ENCODE results near the gene NXPE1.

The NXPE1 gene

DNA sequence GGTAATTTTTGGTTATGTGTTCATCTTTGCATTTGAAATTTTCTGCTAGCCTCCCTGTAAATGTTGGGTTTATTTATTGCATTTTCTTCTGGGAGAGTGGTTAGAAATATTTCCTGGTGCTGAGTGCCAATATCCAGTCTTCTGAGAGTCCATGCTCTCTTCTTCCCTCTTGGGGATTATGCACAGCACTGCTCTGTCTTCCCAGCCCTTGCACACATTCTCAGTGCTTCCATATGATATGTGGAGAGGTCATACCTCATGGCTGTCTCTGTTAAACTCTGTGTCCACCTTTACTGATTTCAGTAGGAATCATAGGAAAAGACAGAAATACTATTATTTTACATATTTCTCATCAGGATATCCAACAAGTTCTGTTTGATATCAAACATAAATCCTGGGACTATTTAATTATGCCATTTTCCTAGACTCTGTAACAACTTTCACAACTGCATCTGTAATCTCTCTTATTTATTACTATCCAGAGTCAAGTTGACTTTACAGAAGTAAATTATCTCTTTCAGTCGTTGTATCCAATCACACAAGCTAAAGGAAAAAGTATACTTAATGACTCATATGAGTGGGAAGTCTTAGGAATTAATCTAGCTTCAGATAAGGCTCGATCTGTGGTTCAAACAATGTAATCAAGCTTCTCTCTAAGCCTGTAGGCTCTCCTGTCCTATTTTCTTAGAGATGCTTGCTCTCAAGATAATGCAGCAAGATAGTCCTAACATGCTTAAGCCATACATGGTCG, 2.7 kb upstream of the NXPE1 start:
- DNase-seq (ENCODE audit: low read depth), result no peak
- TF ChIP-seq, protein P1, sequence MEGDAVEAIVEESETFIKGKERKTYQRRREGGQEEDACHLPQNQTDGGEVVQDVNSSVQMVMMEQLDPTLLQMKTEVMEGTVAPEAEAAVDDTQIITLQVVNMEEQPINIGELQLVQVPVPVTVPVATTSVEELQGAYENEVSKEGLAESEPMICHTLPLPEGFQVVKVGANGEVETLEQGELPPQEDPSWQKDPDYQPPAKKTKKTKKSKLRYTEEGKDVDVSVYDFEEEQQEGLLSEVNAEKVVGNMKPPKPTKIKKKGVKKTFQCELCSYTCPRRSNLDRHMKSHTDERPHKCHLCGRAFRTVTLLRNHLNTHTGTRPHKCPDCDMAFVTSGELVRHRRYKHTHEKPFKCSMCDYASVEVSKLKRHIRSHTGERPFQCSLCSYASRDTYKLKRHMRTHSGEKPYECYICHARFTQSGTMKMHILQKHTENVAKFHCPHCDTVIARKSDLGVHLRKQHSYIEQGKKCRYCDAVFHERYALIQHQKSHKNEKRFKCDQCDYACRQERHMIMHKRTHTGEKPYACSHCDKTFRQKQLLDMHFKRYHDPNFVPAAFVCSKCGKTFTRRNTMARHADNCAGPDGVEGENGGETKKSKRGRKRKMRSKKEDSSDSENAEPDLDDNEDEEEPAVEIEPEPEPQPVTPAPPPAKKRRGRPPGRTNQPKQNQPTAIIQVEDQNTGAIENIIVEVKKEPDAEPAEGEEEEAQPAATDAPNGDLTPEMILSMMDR (IDR thresholded peaks at IDR 0.05; ENCODE audit: control insufficient read depth, extremely low read depth, insufficient read depth), result no peak

DNA sequence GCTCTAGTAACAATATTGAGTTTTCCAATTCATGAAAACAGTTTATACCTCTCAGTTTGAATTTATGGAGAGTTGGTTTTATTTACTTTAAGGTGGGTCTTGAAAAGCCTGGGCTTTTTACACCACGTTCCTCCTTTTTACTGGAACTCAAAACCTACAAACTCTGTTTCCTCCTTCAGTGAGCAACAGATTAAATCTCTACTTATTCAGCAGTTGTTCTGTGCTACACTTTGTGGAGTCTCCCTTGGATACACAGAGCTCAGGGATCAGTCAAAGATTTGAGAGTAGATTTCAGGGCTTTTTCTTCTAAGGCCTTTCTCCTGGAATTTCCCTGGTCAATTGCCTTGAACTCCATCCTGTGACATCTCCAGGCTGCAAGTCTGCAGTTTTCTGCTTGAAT, 3.5 kb downstream of the NXPE1 start:
- TF ChIP-seq, protein P1 (IDR thresholded peaks at IDR 0.05; ENCODE audit: control insufficient read depth, extremely low read depth, insufficient read depth), result no peak
- DNase-seq (ENCODE audit: low read depth), result no peak
- no peak overlapping the region for H3K4me3 ChIP-seq (ENCODE audit: low read depth, low read length)

More for the DNA sequence above, 2.7 kb upstream of the NXPE1 start:
- no peak overlapping the region for H3K4me3 ChIP-seq (ENCODE audit: low read depth, low read length)

DNA sequence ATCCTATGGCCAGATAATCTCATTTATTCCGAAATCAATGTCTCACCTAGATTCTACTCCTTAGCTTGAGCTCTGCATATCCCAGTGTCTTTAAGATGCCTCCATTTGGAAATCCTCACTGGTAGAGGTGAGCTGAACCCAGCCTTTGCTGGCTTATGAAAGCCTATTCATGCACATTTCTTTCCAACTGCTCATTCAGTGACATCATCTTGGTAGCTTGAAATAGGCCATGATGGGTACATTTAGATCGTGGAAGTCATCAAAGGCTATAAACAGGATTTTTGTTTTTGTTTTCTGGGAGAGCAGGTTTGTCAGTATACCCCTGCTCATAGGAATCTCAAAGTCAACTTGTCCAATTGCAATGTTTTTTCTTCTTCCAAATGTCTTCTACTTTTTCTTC, 6.0 kb downstream of the NXPE1 start:
- DNase-seq (ENCODE audit: low read depth), result no peak
- no peak overlapping the region for H3K4me3 ChIP-seq (ENCODE audit: low read depth, low read length)
- TF ChIP-seq, protein P1 (IDR thresholded peaks at IDR 0.05; ENCODE audit: control insufficient read depth, extremely low read depth, insufficient read depth), result no peak

DNA sequence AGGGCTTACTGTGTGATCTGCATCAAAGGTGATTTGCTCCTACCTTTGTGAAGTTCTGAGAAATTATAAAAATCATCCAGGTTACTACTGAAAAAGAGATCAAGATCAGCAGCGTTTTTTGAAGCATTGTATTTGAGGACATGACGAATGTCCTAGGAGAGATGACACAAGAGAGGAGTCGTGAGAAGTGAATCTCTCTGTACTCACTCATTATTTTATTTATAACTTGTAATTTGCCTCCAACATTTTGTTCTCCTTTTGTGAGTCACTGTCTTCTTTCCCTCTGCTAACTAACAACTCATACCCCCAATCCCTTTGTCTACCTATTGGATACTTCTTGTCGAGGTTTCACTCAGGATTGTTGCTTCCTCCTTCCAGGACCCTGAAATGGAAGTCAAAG, 8.6 kb downstream of the NXPE1 start:
- no peak for DNase-seq (ENCODE audit: low read depth)
- no peak overlapping the region for H3K4me3 ChIP-seq (ENCODE audit: low read depth, low read length)
- TF ChIP-seq, protein P1 (IDR thresholded peaks at IDR 0.05; ENCODE audit: control insufficient read depth, extremely low read depth, insufficient read depth), result no peak

DNA sequence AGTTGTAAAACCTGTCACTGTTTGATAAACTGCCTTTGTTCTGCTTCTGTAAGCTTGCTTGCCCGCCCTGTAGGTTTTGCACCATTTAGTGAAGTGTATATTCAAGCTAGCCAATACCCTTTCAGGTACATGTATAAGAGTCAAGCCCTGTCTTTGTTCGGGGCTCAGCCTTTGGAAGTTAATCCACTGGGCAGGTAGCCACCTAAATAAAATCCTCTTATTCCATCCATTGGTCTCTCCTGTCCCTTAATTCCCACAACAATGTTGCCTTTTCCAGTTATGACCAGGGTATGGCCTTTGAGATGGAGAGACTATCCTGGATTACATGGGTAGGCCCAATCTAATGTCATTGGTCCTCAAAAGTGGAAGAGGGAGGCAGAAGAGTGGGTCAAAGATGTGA, 34.0 kb downstream of the NXPE1 start:
- no peak for DNase-seq (ENCODE audit: low read depth)
- TF ChIP-seq, protein P1 (IDR thresholded peaks at IDR 0.05; ENCODE audit: control insufficient read depth, extremely low read depth, insufficient read depth), result no peak
- no peak overlapping the region for H3K4me3 ChIP-seq (ENCODE audit: low read depth, low read length)

DNA sequence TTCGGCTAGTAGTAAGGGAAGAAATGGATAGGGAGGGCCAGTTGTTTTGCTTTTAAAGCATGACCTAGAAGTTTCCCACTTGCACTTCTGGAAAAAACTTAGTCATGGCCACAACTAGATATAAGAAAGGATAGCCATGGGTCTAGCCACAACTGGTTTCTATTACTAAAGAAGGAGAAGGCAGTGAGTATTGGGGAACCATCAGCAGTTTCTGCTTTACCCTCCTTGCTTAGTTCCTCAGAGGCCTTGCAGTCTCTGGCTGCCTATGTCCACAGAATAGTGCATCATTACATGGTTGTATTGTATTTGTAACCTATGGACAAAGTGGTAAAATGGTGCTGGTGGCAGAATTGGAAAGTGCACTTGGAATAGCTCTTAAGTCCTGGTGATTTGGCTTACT, 35.6 kb downstream of the NXPE1 start:
- DNase-seq (ENCODE audit: low read depth), result no peak
- TF ChIP-seq, protein P1 (IDR thresholded peaks at IDR 0.05; ENCODE audit: control insufficient read depth, extremely low read depth, insufficient read depth), result no peak
- no peak overlapping the region for H3K4me3 ChIP-seq (ENCODE audit: low read depth, low read length)

DNA sequence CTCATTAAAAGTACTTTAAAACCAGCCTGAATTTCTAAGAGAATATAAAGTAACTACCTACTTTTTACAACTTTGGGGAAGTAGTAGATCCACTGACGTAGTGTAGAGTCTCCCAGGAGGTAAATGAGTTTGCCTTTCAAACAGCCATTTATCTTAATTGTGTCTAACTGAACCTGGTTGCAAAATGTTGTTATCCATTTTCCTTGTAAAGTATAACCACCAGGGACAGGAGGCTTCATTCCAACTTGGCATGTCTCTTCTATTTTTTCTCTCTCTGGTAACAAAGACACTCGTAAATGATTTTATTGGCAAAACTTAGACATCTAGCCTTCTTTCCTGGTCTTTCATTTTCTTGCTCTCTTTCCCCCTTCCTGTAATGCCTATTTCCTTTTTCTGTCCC, 36.9 kb downstream of the NXPE1 start:
- no peak overlapping the region for H3K4me3 ChIP-seq (ENCODE audit: low read depth, low read length)

More for the DNA sequence above, 36.9 kb downstream of the NXPE1 start:
- DNase-seq (ENCODE audit: low read depth), result peak; percentile 79
- TF ChIP-seq, protein P1 (IDR thresholded peaks at IDR 0.05; ENCODE audit: control insufficient read depth, extremely low read depth, insufficient read depth), result no peak

All from LNCaP clone FGC (cell line).